Fibroblast of the aortic adventitia (primary cell): Measurements from ENCODE around the gene PLCG2. TPM values are rescaled to one million over a fixed set of nuclear protein-coding genes. Genes with fewer than 3 reads are reported as not detected.
"Not testable (repeated sequence)": the region's sequence is repeated elsewhere in the genome, so short reads cannot be mapped to it uniquely, and the experiment has no call there.

ENCODE experiments used
- DNase-seq: peaks from one replicate; pipeline ENCODE4 v3.0.0-alpha.2; 2010; ENCODE audit warnings: low read depth
- H3K4me3 ChIP-seq: 2 replicates; pipeline ENCODE4 v1.5.1; 2011; ENCODE audit warnings: low read depth, mild to moderate bottlenecking, control low read depth, low read length, moderate library complexity
- total RNA-seq: library from RNA; depleted of rRNA; stranded (reverse); fragments of >200 nt; gene quantifications from 2 replicates; pipeline ENCODE4 v1.2.3, GENCODE V29; 2012; ENCODE audit warnings: low replicate concordance
- TF ChIP-seq, protein P1 (sequence below): IDR thresholded peaks from 2 replicates; pipeline ENCODE4 v1.5.1; 2011; ENCODE audit warnings: mild to moderate bottlenecking, low read length, control low read depth, inconsistent platforms; ENCODE audit not compliant: insufficient read depth

Gene PLCG2
- total RNA-seq, 1 donor, result 0.09 TPM

DNA sequence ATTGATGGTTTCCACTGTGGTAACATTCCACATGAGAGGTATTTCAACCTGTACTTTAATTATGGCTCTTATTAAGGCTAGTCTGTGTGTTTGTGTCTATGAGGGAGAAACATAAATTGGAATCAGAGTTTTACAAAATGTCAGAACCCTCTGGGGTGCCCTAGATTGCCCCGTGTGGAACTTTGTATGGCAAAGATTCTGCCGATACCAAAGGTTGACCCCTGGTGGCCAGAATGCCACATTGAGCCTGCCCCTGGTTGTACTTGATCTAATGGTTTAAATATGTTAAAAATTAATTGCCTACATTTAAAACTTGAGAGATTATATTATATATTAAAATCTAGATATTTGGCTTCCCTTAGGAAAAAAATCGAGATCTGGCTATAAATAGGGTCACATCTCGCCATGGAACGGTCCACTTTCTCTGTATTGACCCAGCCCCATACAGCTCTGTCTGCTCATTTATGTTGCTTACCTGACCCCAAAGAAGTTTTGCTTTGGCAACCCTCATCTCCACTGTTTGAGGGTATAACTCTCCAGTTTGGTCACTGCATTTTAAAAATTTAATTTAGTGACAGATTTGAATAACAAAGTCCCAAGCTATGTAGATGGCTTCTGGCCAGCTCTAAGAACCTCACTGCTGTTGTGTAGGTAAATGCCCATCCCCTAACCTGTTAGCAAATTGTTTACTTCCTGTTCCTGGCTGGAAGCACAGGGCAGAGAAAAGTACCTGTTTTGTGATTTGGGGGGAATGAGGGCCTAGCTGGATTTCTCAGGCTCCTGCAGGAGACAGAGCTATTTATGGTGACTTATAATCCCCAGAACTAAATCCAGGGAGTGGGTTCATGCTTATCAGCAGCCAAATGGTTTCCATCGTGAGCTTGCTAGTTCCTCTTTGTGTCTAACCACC is 95.0 kb downstream of the PLCG2 start:
- no peak overlapping the region for H3K4me3 ChIP-seq
- DNase-seq, result peak; percentile 40
- TF ChIP-seq, protein P1, sequence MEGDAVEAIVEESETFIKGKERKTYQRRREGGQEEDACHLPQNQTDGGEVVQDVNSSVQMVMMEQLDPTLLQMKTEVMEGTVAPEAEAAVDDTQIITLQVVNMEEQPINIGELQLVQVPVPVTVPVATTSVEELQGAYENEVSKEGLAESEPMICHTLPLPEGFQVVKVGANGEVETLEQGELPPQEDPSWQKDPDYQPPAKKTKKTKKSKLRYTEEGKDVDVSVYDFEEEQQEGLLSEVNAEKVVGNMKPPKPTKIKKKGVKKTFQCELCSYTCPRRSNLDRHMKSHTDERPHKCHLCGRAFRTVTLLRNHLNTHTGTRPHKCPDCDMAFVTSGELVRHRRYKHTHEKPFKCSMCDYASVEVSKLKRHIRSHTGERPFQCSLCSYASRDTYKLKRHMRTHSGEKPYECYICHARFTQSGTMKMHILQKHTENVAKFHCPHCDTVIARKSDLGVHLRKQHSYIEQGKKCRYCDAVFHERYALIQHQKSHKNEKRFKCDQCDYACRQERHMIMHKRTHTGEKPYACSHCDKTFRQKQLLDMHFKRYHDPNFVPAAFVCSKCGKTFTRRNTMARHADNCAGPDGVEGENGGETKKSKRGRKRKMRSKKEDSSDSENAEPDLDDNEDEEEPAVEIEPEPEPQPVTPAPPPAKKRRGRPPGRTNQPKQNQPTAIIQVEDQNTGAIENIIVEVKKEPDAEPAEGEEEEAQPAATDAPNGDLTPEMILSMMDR, result peak; percentile 78

DNA sequence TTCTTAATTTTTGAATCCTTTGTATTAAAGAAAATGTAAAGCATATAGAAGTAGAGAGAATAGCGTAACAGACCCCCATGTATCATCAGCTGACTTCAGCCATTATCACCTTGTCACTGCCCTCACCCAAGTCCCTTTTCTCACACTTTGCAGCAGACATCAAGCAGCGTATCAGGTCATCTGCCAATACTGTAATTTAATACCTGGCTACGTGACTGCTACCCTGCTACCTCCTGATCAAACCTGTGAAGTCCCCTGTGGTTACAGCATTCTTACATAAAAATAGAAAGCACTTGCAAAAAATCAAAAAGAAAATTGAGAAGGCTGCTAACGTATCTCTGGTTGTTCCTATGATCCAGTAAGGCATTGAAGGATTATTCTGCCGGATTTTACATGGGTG is 96.4 kb downstream of the PLCG2 start:
- no peak for DNase-seq
- TF ChIP-seq, protein P1, result no peak
- H3K4me3 ChIP-seq, result no peak overlapping the region

DNA sequence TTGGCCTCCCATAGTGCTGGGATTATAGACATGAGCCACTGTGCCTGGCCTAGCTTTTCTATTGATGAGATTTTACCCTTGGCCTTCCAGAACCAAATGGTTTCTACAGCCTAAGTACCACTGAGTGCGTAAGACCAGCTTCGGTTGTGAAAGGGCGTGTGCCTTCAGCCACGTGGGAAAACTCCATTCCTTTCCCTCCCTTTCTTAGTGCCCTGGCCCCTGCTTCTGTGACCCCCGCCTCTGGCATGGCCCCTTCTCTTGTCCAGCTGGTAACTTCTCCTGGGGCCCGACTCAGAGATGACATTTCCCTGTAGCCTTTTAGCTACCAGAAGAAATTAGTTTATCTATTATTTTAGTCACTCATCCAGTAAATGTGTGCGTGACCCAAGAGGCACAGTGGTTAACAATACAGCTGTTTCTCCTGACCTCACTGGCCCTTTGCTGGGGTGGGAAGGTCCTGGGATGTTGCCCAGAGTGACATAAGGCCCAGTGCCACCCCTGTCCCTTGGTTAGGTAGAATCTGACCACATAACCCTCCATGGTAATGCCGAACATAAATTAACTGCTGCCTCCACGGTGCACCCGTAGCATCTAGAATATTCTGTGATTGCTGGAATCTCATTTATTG is 97.3 kb downstream of the PLCG2 start:
- no peak for DNase-seq
- TF ChIP-seq, protein P1, result no peak
- no peak overlapping the region for H3K4me3 ChIP-seq

DNA sequence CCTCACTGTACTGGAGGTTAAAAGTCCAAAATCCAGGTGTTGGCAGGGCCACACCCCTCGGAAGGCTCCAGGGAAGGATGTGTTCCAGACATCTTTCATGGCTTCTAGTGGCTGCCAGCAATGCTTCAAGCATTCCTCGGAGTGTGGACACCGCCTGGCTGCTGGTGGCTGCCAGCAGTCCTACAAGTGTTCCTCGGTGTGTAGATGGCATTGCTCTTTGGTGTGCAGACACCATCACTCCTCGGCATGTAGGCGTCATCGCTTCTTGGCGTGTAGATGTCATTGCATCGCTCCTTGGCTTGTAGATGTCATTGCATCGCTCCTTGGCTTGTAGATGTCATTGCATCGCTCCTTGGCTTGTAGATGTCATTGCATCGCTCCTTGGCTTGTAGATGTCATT is 98.4 kb downstream of the PLCG2 start:
- not testable (repeated sequence) for DNase-seq, H3K4me3 ChIP-seq

DNA sequence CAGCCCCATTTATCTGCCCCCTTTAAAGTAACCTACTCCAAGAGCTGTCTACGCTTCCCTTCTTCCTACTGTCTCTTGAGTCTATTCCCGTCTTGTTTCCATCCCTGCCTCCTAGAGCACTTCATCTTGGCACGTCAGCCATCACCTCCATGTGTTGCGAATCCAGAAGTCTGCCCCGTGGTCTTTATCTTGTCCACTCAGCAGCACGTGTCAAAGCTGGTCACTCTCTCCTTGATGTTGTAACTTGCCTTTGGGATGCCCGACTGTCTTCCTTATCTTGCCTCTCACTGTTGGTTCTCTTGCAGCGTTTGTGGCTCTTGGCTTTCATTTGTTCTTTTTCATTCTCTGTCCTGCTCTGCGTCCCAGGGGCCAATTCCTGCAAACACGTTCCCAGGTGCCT is 99.4 kb downstream of the PLCG2 start:
- DNase-seq, result no peak
- no peak overlapping the region for H3K4me3 ChIP-seq
- TF ChIP-seq, protein P1, result no peak

DNA sequence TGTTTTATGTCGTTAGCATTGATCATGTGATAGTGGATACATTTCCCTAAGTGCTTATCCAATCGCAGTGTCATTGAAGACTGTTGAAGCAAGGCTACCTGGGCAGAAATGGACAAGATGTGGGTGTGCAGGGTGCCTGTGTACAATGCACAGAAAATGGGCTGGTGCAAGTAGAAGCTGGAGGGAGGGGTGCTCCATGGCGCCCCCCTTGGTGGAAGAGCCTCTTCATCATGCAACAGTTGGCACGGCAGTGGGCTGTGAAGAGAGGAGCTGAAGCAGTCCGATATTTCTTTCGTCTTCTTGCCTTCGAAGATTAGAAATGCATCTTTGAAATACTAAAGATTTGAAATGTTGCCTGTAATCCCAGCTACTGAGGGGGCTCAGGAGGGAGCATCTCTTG is 100.5 kb downstream of the PLCG2 start:
- no peak for DNase-seq
- TF ChIP-seq, protein P1, result no peak
- H3K4me3 ChIP-seq, result no peak overlapping the region

DNA sequence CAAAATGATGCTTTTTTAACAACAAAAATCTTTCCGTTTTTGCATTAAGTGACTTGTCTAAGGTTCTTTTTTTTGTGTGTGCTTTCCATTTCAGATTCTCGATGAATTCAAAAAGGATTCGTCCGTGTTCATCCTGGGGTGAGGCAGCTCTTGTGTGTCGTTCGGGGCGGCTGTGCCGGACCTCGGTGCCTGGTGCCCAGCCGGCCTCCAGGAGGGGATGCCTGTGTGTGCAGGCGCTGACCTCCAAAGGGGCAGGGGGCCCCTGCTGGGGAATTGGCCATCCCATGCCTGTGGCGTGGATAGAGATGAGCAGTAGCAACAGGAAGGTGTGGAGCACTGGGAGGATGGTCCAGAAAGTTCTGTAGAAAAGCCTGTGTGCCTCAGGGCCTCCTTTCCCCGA is 101.7 kb downstream of the PLCG2 start:
- no peak for DNase-seq
- TF ChIP-seq, protein P1, result no peak

More for the DNA sequence above, 101.7 kb downstream of the PLCG2 start:
- no peak overlapping the region for H3K4me3 ChIP-seq
